Adrenal gland (tissue), 5 donors: Measurements from ENCODE around the gene COL5A1.

Source experiments
- POLR2A ChIP-seq, 2 donors: fragments of 450-650 bp; IDR thresholded peaks; one replicate each; pipeline ENCODE4 v1.6.1; 2017; ENCODE audit warnings: antibody characterized with exemption in 2 of 2, mild to moderate bottlenecking in 2 of 2, moderate library complexity in 1 of 2
- TF ChIP-seq, protein P1 (sequence below), 6 experiments: fragments of 450-650 bp in 4 of 6; fragments of 200-600 bp in 2 of 6; sonication (generic) in 1 of 6; IDR thresholded peaks; 1 replicate in 5 of 6; 2 replicates in 1 of 6; pipeline versions ENCODE4 v1.5.1 to v1.8.0; 2016 to 2021; ENCODE audit warnings: antibody characterized with exemption in 6 of 6, mild to moderate bottlenecking in 2 of 6, moderate library complexity in 1 of 6
- donor health status: DM: no; HTN: no; CAD: no.

DNA sequence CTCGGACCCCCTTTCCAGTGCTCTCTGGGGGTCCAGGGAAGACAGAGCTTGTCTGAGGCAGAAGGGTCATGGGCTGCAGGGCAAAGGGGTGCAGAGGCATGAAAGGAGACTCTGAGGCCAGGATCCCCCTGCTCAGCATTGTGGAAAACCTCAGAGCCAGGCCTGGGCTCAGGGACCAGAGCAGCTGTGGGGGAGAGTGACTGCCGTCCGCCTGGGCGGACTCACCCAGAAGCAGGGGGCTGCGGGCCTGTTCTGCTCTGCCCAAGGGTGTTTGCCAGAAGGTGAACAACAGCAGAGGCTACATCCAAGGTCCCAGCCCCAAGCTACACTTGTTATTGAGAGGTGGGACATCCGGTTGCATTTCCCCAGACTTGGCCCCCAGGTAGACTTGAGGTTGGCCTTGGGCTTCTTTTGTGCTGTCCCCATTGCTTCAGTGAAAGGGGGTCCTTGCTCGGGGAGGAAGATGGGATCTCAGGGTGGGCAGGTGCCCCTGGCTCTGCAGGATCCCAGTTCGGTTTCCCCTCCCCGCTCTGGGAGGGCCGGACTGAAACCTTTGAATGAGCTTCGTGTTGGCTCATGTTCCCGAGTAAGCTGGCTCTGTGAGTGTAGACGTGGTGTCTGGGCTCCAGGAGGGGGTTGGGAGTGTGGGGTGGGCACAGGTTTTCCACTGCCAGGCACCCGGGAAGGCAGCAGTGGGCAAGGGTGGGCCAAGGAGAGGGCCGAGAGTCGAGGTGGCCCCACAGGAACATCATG lies 92.1 kb downstream of the COL5A1 start:
- TF ChIP-seq, protein P1, sequence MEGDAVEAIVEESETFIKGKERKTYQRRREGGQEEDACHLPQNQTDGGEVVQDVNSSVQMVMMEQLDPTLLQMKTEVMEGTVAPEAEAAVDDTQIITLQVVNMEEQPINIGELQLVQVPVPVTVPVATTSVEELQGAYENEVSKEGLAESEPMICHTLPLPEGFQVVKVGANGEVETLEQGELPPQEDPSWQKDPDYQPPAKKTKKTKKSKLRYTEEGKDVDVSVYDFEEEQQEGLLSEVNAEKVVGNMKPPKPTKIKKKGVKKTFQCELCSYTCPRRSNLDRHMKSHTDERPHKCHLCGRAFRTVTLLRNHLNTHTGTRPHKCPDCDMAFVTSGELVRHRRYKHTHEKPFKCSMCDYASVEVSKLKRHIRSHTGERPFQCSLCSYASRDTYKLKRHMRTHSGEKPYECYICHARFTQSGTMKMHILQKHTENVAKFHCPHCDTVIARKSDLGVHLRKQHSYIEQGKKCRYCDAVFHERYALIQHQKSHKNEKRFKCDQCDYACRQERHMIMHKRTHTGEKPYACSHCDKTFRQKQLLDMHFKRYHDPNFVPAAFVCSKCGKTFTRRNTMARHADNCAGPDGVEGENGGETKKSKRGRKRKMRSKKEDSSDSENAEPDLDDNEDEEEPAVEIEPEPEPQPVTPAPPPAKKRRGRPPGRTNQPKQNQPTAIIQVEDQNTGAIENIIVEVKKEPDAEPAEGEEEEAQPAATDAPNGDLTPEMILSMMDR (IDR thresholded peaks at IDR 0.05) = no peak
- no peak for TF ChIP-seq POLR2A (IDR thresholded peaks at IDR 0.05)
